GM21786 (cell line): ENCODE results near the gene HES2.
A peak's percentile ranks its signal among the peaks of the same experiment; 100 is the strongest.
"Not testable (repeated sequence)": the region's sequence is repeated elsewhere in the genome, so short reads cannot be mapped to it uniquely, and the experiment has no call there.

Experiments
- ATAC-seq: cut with Tn5 transposase; IDR thresholded peaks from one replicate; pipeline ENCODE4 v1.9.1; 2021; ENCODE audit not compliant: unreplicated experiment

The HES2 gene

GRCh38 chr1:6419397-6419803 lies 319 bp downstream of the HES2 start:
- no peak for ATAC-seq

- ATAC-seq, result no peak
Measured at GRCh38 chr1:6418668-6419396, 887 bp downstream of the HES2 start.

DNA sequence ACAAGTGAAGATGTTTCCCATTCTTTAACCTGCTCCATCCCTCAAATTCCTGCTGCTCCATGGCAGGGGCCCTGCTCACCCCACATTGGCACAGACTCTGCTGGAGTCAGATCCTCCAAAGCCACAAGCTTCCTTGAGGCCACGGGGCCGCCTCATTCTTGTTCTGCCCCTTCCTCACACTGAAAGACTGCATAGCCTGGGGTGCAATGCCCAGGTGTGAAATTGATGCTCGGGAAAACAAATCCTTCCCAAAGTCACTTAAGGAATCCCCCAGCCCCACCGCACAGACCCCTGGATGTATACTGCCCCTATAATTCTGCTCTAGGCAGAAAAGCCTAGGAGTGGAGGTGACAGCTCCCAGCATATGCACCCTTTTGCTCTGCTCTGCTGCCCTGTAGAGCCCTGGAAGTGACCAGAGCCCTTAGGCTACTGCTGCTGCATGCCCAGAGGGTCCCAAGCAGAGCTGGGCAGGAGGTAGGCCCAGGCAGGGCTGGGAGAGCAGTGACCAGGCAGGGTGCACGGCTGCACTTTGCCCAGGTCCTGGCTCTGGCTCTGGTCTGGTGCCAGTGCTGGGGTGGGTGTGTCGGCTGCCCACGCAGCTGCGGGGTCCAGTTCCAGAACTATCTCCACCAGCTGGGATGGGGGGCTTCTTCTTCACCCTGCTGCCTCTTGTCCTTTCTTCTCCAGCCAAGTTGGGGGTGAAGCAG lies 1.6 kb downstream of the HES2 start:
- no peak for ATAC-seq

GRCh38 chr1:6416906-6417305 lies 2.8 kb downstream of the HES2 start:
- no peak for ATAC-seq

- ATAC-seq, result no peak
Measured at GRCh38 chr1:6416295-6416656, 3.4 kb downstream of the HES2 start.

GRCh38 chr1:6414881-6415626 lies 4.7 kb downstream of the HES2 start:
- ATAC-seq, result no peak

GRCh38 chr1:6414443-6414844 lies 5.3 kb downstream of the HES2 start:
- ATAC-seq, result no peak

DNA sequence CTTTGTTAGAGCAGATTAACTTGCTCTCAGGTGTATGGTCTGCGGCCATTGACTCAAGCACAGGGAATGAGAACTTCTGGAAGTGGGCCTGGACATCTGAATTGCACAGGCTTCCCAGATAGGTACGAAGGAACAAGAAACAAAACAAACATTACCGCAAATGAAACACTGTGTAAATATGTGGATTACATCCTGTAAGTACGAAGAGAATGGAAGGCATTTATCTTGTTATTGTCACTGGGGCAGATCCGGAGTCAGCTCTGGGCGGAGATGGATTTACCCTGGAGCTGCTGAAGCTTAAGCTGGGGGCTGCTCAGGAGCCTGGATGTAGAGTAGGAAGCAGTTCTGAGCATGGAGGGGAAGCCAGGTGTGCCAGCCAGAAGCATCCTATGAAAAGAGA lies 6.8 kb downstream of the HES2 start:
- ATAC-seq, result no peak

GRCh38 chr1:6410248-6410893 lies 9.3 kb downstream of the HES2 start:
- no peak for ATAC-seq

- ATAC-seq, result no peak
Measured at GRCh38 chr1:6409733-6410132, 10.0 kb downstream of the HES2 start.

- no peak for ATAC-seq
Measured at GRCh38 chr1:6409053-6409452, 10.7 kb downstream of the HES2 start.

GRCh38 chr1:6408023-6408422 lies 11.7 kb downstream of the HES2 start:
- no peak for ATAC-seq

DNA sequence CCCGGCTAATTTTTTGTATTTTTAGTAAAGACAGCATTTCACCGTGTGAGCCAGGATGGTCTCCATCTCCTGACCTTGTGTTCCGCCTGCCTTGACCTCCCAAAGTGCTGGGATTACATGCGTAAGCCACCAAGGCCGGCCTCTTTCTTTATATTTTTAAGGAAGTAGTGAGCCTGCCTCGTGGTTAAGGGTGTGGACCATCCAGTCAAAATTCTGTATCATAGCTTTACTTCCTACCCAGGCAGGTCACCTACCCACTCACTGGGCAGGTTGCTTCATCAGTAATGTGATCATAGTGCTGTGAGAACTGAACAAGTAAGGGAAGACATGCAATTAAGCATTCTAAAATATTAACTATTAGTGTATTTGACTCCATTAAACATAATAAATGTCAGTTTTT lies 18.0 kb downstream of the HES2 start:
- ATAC-seq, result no peak

- no peak for ATAC-seq
Measured at GRCh38 chr1:6399294-6399693, 20.4 kb downstream of the HES2 start.

GRCh38 chr1:6397844-6398441 lies 21.8 kb downstream of the HES2 start:
- no peak for ATAC-seq

- no peak for ATAC-seq
Measured at GRCh38 chr1:6396998-6397397, 22.7 kb downstream of the HES2 start.

DNA sequence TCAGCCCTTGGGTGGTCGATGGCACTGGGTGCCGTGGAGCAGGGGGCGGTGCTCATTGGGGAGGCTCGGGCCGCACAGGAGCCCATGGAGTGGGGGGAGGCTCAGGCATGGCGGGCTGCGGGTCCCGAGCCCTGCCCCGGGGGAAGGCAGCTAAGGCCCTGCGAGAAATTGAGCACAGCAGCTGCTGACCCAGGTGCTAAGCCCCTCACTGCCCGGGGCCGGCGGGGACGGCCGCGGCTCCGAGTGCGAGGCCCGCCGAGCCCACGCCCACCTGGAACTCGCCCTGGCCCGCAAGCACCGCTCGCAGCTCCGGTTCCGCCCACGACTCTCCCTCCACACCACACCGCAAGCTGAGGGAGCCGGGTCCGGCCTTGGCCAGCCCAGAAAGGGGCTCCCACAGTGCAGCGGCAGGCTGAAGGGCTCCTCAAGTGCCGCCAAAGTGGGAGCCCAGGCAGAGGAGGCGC lies 23.9 kb downstream of the HES2 start:
- ATAC-seq, result not testable (repeated sequence)

- not testable (repeated sequence) for ATAC-seq
Measured at GRCh38 chr1:6395130-6395529, 24.6 kb downstream of the HES2 start.

DNA sequence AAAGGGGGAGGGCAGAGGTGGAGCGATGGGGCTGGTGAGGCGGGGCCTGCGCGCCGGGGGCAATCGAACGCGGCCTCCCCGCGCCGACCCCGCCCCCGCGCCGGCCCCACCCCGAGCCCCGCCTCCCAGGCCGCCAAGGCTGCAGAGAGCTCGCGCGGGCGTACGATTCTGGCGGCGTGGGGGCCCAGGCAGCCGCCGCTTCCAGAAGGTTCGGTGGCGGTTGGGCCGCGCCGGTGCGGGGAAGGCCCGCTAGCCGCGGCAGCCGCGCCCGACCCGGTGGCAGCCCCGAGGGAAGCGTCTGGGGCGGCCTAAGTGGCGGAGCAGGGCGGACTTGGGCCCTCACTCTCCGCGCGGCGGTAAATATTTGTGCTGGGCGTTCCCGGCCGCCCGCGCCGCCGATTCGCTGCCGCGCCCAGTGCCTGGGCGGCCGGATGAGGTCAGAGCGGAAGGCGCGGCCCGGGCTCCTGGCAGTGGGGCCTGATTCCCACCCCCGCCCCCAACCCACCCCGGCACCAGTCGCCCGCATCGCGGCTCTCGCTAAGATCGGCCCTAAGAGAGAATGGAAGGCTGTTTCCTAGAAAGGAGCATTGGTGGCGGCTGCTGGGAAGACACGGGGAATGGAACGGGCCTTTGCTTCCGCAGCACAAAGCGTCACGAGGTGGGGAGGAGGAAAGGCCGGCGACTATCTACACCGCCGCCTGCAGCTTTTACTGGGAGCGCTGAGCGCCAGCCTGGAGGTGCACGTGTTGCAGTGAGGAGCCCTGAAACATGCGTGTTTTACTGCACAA lies 26.1 kb downstream of the HES2 start, which contains the start of gene ACOT7:
TSS of gene ACOT7 (minus strand) at position 368 of the 788 bp plus-strand sequence. CDS start 368 bp downstream, outside the sequence.
- peak; percentile 71 for ATAC-seq

GRCh38 chr1:6392809-6393399 lies 26.8 kb downstream of the HES2 start:
- ATAC-seq, result no peak
